Activated T-helper 2 cell treated with anti-CD3 and anti-CD28 coated beads, Interferon-gamma antibody, Interleukin-2, Interleukin-4, amounts not matched to agents 10 μg/mL and 5 μg/mL and 100 μg/mL, durations not matched to agents 14 hours and 24 hours and 36 hours (primary cell): ENCODE data around the gene CKB. TPM values are rescaled to one million over a fixed set of nuclear protein-coding genes. Genes with fewer than 3 reads are reported as not detected.
"Not testable (repeated sequence)": the region's sequence is repeated elsewhere in the genome, so short reads cannot be mapped to it uniquely, and the experiment has no call there.

Experiments used
- DNase-seq: peaks from one replicate; pipeline ENCODE4 v3.0.0; 2021; ENCODE audit warnings: low spot score
- H3K27ac Mint-ChIP-seq: one replicate; pipeline ENCODE4 v1.8.0; 2021; ENCODE audit warnings: mixed read lengths
- H3K27me3 Mint-ChIP-seq: one replicate; pipeline ENCODE4 v1.8.0; 2021; ENCODE audit warnings: low read depth, mixed read lengths
- H3K36me3 Mint-ChIP-seq: one replicate; pipeline ENCODE4 v1.8.0; 2021; ENCODE audit warnings: low read depth, mixed read lengths
- H3K4me1 Mint-ChIP-seq: one replicate; pipeline ENCODE4 v1.8.0; 2021; ENCODE audit warnings: low read depth, mixed read lengths
- H3K4me3 Mint-ChIP-seq: one replicate; pipeline ENCODE4 v1.8.0; 2021; ENCODE audit warnings: low read depth, mild to moderate bottlenecking, moderate library complexity, mixed read lengths
- H3K9me3 Mint-ChIP-seq: one replicate; pipeline ENCODE4 v1.8.0; 2021; ENCODE audit warnings: mixed read lengths
- intact Hi-C: fragments of 100-400 bp; cut with micrococcal nuclease; formaldehyde crosslinking; loops from one replicate; pipeline ENCODE4 v1.15.1; 2023
- total RNA-seq: library from RNA; stranded (reverse); gene quantifications from 2 replicates; pipeline ENCODE4 v1.2.3, GENCODE V29; 2022

The CKB gene
- total RNA-seq, 1 donor from 2014 or later, result 15.3 TPM

DNA sequence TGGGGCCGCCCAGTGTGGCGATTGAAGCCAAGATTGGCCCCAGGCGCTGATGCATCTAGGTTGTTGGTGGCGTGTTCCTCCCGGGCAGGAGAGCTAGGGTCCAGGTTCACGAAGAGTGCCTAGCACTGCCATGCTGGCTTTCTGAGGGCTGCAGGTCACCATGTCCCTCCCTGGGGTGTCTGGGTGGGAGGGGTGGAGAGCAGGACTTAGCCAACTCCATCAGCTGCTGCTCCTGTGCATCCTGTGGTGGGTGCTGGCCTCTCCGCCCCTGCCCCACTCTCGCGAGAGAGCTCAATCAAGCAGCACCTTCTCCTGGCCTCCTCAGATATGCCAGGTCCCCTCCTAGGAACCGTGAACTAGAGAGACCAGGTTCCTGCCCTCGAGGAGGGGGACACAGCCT is 8.2 kb upstream of the CKB start:
- H3K36me3 Mint-ChIP-seq, result peaks cover 8% of the 10 kb centered on the region
- DNase-seq, result no peak
- no peaks in the 10 kb centered on the region for H3K9me3 Mint-ChIP-seq
- no peak overlapping the region for H3K27ac Mint-ChIP-seq
- peak overlapping the region; percentile 99 for H3K4me3 Mint-ChIP-seq
- H3K4me1 Mint-ChIP-seq, result peaks cover 15% of the 10 kb centered on the region
- intact Hi-C loops, result no loop called here
- peaks cover under 1% of the 10 kb centered on the region for H3K27me3 Mint-ChIP-seq

GRCh38 chr14:103530390-103530789 is 7.8 kb upstream of the CKB start:
- Mint-ChIP-seq H3K9me3 (no peaks in the 10 kb centered on the region), H3K27me3 (peaks cover 4% of the 10 kb centered on the region), H3K36me3 (peaks cover 8% of the 10 kb centered on the region), H3K4me1 (peaks cover 15% of the 10 kb centered on the region), H3K27ac (no peak overlapping the region), H3K4me3 (peak overlapping the region; percentile 99)
- no peak for DNase-seq
- intact Hi-C loops, result no loop called here

DNA sequence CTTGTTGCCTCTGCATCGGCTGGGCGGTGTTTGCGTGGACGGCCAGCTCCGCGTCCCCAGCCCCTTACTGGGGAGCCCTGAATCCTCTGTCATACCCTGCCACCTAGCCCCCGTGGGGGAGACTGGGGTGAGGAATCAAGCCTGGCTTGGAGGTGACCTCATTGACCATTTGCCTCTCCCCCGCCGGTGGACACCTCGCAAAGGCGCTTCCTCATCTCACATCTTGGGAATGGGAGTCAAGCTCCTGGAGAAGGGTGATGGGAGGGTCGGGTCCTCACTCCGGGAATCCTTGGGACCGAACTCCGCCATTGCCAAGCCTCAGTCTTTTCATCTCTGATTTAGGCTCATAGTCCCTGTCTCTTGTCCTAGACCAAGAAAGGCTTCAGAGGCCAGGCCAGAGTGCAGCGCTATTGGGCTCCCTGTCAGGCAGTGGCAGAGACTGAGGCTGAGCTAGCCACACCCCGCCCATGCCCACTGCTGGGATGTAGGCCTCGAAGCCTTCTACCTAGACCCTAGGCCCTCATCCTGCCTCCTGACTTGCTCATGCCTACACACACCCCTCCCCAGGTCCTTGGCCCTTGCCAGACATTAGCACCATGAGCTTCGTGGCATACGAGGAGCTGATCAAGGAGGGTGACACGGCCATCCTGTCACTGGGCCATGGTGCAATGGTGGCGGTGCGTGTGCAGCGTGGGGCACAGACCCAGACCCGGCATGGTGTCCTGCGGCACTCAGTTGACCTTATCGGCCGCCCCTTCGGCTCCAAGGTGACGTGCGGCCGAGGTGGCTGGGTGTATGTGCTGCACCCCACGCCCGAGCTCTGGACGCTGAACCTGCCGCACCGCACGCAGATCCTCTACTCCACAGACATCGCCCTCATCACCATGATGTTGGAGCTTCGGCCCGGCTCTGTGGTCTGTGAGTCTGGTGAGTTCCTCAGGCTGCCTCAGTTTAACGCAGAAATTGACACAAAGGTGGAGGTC is 7.0 kb upstream of the CKB start:
- Mint-ChIP-seq H3K4me3 (peak overlapping the region; percentile 99), H3K27me3 (peaks cover 9% of the 10 kb centered on the region), H3K27ac (peak overlapping the region; percentile 96), H3K4me1 (peaks cover 15% of the 10 kb centered on the region), H3K36me3 (peaks cover 8% of the 10 kb centered on the region), H3K9me3 (no peaks in the 10 kb centered on the region)
- intact Hi-C loops, result loop anchor here (1.0 kb wide), 1 partner anchor 33 kb away; the partner anchor contains the start of genes BAG5 and COA8
- DNase-seq, result no peak

DNA sequence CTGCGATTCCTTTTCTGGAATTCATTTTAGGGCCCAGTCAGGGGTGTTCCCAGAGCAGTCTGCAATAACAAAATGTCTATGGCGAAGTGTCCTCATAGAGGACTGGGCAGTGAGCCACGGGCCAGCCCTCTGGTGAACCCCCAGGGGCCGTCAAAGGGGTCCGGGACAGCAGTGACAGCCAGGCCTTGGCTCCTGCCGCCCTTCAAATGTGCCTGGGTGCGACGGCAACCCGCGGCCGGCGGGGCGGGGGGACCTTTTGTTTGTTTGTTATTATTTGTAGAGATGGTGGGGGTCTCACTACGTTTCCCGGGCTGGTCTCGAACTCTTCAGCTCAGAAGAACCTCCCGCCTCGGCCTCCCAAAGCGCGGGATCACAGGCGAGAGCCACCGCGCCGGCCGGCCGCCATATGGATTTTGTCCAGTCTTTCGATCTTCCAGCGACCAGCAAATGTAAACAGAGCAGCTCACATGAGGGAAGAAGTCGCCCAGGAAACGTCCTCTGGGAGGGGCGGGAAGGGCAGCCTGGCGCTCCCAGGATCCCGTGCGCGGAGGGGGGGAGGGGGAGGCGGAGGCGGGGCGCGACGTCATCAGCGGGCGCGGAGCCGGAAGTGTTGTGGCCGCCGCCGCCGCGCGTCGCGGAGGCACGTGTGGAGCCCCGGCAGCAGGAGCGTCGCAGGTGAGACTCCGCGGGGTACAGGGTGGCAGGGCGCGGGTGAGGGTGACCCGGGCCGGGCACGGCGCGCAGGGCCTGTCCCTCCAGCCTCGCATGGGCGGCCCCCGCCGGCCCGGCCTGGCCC is 6.2 kb upstream of the CKB start, which contains the start of gene TRMT61A:
Gene TRMT61A (plus strand): TSS at position 610 of the 796 bp plus-strand sequence. CDS start 783 bp downstream, outside the sequence.
- H3K36me3 Mint-ChIP-seq, result peaks cover 8% of the 10 kb centered on the region
- intact Hi-C loops, result loop anchor here (1.0 kb wide), 1 partner anchor 34 kb away; the partner anchor contains the start of genes BAG5 and COA8
- H3K27me3 Mint-ChIP-seq, result peaks cover 14% of the 10 kb centered on the region
- H3K27ac Mint-ChIP-seq, result peak within 1 kb of the TSS; percentile 96
- no peaks in the 10 kb centered on the region for H3K9me3 Mint-ChIP-seq
- peak; percentile 67 for DNase-seq
- peaks cover 15% of the 10 kb centered on the region for H3K4me1 Mint-ChIP-seq
- peak within 1 kb of the TSS; percentile 99 for H3K4me3 Mint-ChIP-seq

DNA sequence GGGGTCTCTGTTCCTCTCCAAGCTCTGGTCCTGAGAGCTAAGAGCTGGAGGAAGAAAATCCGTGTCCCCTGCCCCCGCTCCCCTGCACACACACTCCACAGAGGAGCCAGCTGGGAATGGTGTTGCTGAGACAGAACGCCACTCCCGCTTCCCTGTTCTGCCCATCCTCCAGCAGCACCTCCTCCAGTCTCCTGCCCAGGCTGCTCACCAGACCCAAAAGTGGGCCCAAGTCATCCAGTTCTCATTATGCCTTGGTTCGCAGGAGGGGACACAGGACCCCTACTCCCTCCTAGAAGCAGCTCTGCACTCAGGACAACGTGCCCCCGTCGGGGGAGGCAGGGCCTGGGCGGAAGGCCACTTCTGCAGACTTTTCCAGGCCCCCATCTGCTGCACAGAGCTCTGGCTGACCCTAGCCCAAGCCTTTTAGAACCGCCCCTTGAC is 5.5 kb upstream of the CKB start:
- Mint-ChIP-seq H3K36me3 (peaks cover 8% of the 10 kb centered on the region), H3K27ac (peak overlapping the region; percentile 91), H3K4me3 (peak overlapping the region; percentile 99), H3K4me1 (peaks cover 15% of the 10 kb centered on the region), H3K27me3 (peaks cover 20% of the 10 kb centered on the region), H3K9me3 (no peaks in the 10 kb centered on the region)
- DNase-seq, result no peak
- intact Hi-C loops, result no loop called here

GRCh38 chr14:103527408-103528145 is 4.9 kb upstream of the CKB start:
- Mint-ChIP-seq H3K4me3 (peak overlapping the region; percentile 99), H3K36me3 (peaks cover 8% of the 10 kb centered on the region), H3K9me3 (no peaks in the 10 kb centered on the region), H3K27me3 (peaks cover 20% of the 10 kb centered on the region), H3K27ac (peak overlapping the region; percentile 63), H3K4me1 (peaks cover 15% of the 10 kb centered on the region)
- intact Hi-C loops, result no loop called here
- no peak for DNase-seq

GRCh38 chr14:103526914-103527248 is 4.3 kb upstream of the CKB start:
- H3K36me3 Mint-ChIP-seq, result peaks cover 8% of the 10 kb centered on the region
- intact Hi-C loops, result no loop called here
- H3K27ac Mint-ChIP-seq, result no peak overlapping the region

GRCh38 chr14:103526247-103526913 is 3.8 kb upstream of the CKB start:
- Mint-ChIP-seq H3K4me3 (no peak overlapping the region), H3K4me1 (peaks cover 15% of the 10 kb centered on the region), H3K9me3 (no peaks in the 10 kb centered on the region), H3K27ac (no peak overlapping the region), H3K36me3 (peaks cover 8% of the 10 kb centered on the region), H3K27me3 (peaks cover 20% of the 10 kb centered on the region)
- DNase-seq, result no peak
- intact Hi-C loops, result no loop called here

More at GRCh38 chr14:103526914-103527248, 4.3 kb upstream of the CKB start:
- H3K9me3 Mint-ChIP-seq, result no peaks in the 10 kb centered on the region
- DNase-seq, result no peak
- H3K4me1 Mint-ChIP-seq, result peaks cover 15% of the 10 kb centered on the region
- peaks cover 20% of the 10 kb centered on the region for H3K27me3 Mint-ChIP-seq
- H3K4me3 Mint-ChIP-seq, result peak overlapping the region; percentile 68

GRCh38 chr14:103525430-103526246 is 3.0 kb upstream of the CKB start:
- H3K36me3 Mint-ChIP-seq, DNase-seq, H3K4me3 Mint-ChIP-seq, intact Hi-C loops, H3K27ac Mint-ChIP-seq, H3K9me3 Mint-ChIP-seq: not testable (repeated sequence)
- peaks cover 13% of the 10 kb centered on the region for H3K4me1 Mint-ChIP-seq
- peaks cover 20% of the 10 kb centered on the region for H3K27me3 Mint-ChIP-seq

- DNase-seq, result no peak
- Mint-ChIP-seq H3K27me3 (peaks cover 20% of the 10 kb centered on the region), H3K4me1 (peaks cover 11% of the 10 kb centered on the region), H3K9me3 (no peaks in the 10 kb centered on the region), H3K36me3 (no peaks in the 10 kb centered on the region), H3K4me3 (no peak overlapping the region), H3K27ac (no peak overlapping the region)
- intact Hi-C loops, result no loop called here
Measured at GRCh38 chr14:103524002-103524935, 1.6 kb upstream of the CKB start.
